Neural cell (in vitro differentiated cells): Measurements from ENCODE around the gene CYP46A1. TPM values are rescaled to one million over a fixed set of nuclear protein-coding genes. Genes with fewer than 3 reads are reported as not detected.

ENCODE experiments used
- H2AFZ ChIP-seq: fragments of 200-600, 300-800 bp; sonication (generic), shearing (Covaris generic); 2 replicates; pipeline ENCODE4 v1.6.0; 2014; ENCODE audit warnings: low read depth, mild to moderate bottlenecking, antibody characterized with exemption, low read length, moderate library complexity
- H3F3A ChIP-seq: fragments of 200-600 bp; shearing (Covaris generic); 2 replicates; pipeline ENCODE4 v1.6.1; 2016; ENCODE audit warnings: mild to moderate bottlenecking, moderate library complexity, mixed read lengths, antibody characterized with exemption, low read length; ENCODE audit not compliant: insufficient read depth, poor library complexity, severe bottlenecking
- H3K27ac ChIP-seq: fragments of 200-600, 300-800 bp; sonication (generic), shearing (Covaris generic); 2 replicates; pipeline ENCODE4 v1.5.1; 2014; ENCODE audit warnings: mild to moderate bottlenecking, low read length, moderate library complexity
- H3K27me3 ChIP-seq: fragments of 300-800, 200-600 bp; sonication (generic), shearing (Covaris generic); 2 replicates; pipeline ENCODE4 v1.6.0; 2014; ENCODE audit warnings: mild to moderate bottlenecking, low read depth, low read length, moderate library complexity; ENCODE audit not compliant: insufficient read depth
- H3K36me3 ChIP-seq: fragments of 300-800, 200-600 bp; sonication (generic), shearing (Covaris generic); 2 replicates; pipeline ENCODE4 v1.5.1; 2014; ENCODE audit warnings: mild to moderate bottlenecking, antibody characterized with exemption, low read length, moderate library complexity; ENCODE audit not compliant: insufficient read depth
- H3K4me2 ChIP-seq: fragments of 300-800, 200-600 bp; sonication (generic), shearing (Covaris generic); 2 replicates; pipeline ENCODE4 v1.6.0; 2014; ENCODE audit warnings: mild to moderate bottlenecking, low read length
- H3K4me3 ChIP-seq: fragments of 300-800, 200-600 bp; sonication (generic), shearing (Covaris generic); 2 replicates; pipeline ENCODE4 v1.5.1; 2014; ENCODE audit warnings: mild to moderate bottlenecking, low read length, moderate library complexity
- H3K79me2 ChIP-seq: fragments of 200-600 bp; shearing (Covaris generic); replicated peaks from 2 replicates; pipeline ENCODE4 v1.6.0; 2014; ENCODE audit warnings: mild to moderate bottlenecking, low read length, moderate library complexity; ENCODE audit not compliant: insufficient read depth
- H3K9ac ChIP-seq: fragments of 300-800, 200-600 bp; sonication (generic), shearing (Covaris generic); 2 replicates; pipeline ENCODE4 v1.6.1; 2016; ENCODE audit warnings: mild to moderate bottlenecking, low read length, mixed read lengths
- H3K9me2 ChIP-seq: fragments of 200-600 bp; shearing (Covaris generic); 2 replicates; pipeline ENCODE4 v1.6.1; 2016; ENCODE audit warnings: mild to moderate bottlenecking, low read length, mixed read lengths; ENCODE audit not compliant: insufficient read depth
- H3K9me3 ChIP-seq: fragments of 200-600, 300-800 bp; sonication (generic), shearing (Covaris generic); 2 replicates; pipeline ENCODE4 v1.6.1; 2016; ENCODE audit warnings: mild to moderate bottlenecking, mixed run types, low read length, moderate library complexity, mixed read lengths
- H4K20me1 ChIP-seq: fragments of 200-600 bp; shearing (Covaris generic); 2 replicates; pipeline ENCODE4 v1.6.1; 2016; ENCODE audit warnings: mild to moderate bottlenecking, mixed run types; ENCODE audit not compliant: insufficient read depth
- CTCF ChIP-seq: fragments of 450-650 bp; IDR thresholded peaks from 2 replicates; pipeline ENCODE4 v1.5.1; 2014; ENCODE audit warnings: antibody characterized with exemption, mild to moderate bottlenecking, moderate library complexity; ENCODE audit not compliant: poor library complexity, severe bottlenecking
- EP300 ChIP-seq: fragments of 450-650 bp; conservative IDR thresholded peaks from 2 replicates; pipeline ENCODE4 v1.6.1; 2014; ENCODE audit warnings: antibody characterized with exemption, mild to moderate bottlenecking, moderate library complexity; ENCODE audit not compliant: poor library complexity, severe bottlenecking
- EZH2 ChIP-seq: fragments of 200-600, 300-800 bp; shearing (Covaris generic), sonication (generic); IDR thresholded peaks from 2 replicates; pipeline ENCODE4 v1.6.1; 2014; ENCODE audit warnings: antibody characterized with exemption, low read length, borderline replicate concordance, mild to moderate bottlenecking; ENCODE audit not compliant: insufficient read depth, poor library complexity, severe bottlenecking
- MXI1 ChIP-seq: fragments of 450-650 bp; conservative IDR thresholded peaks from 2 replicates; pipeline ENCODE4 v1.6.1; 2014; ENCODE audit warnings: antibody characterized with exemption, mild to moderate bottlenecking; ENCODE audit not compliant: poor library complexity, severe bottlenecking
- POLR2AphosphoS5 ChIP-seq: IDR thresholded peaks from 2 replicates; pipeline ENCODE4 v1.6.1; 2012
- RAD21 ChIP-seq: fragments of 450-650 bp; conservative IDR thresholded peaks from 2 replicates; pipeline ENCODE4 v1.6.1; 2014; ENCODE audit warnings: antibody characterized with exemption, mild to moderate bottlenecking, moderate library complexity
- REST ChIP-seq: IDR thresholded peaks from 2 replicates; pipeline ENCODE4 v1.6.1; 2012; ENCODE audit warnings: borderline replicate concordance
- SMC3 ChIP-seq: fragments of 450-650 bp; conservative IDR thresholded peaks from 2 replicates; pipeline ENCODE4 v1.6.1; 2014; ENCODE audit warnings: antibody characterized with exemption, mild to moderate bottlenecking, moderate library complexity; ENCODE audit not compliant: poor library complexity
- TAF1 ChIP-seq: IDR thresholded peaks from 2 replicates; pipeline ENCODE4 v1.6.1; 2012; ENCODE audit warnings: low read depth
- polyA plus RNA-seq: library from polyadenylated mRNA; depleted of rRNA; stranded (reverse); fragments of >200 nt; gene quantifications from 2 replicates; pipeline ENCODE4 v1.2.3, GENCODE V29; 2014

The CYP46A1 gene
- polyA plus RNA-seq, 1 donor from 2014 or later: 5.4 TPM

- no peaks in the 10 kb centered on the region for H3K9me3 ChIP-seq
- no peak overlapping the region for H3K4me3 ChIP-seq
- no peaks in the 10 kb centered on the region for H3K9me2 ChIP-seq
- H4K20me1 ChIP-seq: no peaks in the 10 kb centered on the region
- no peaks in the 10 kb centered on the region for H3K36me3 ChIP-seq
- H3K79me2 ChIP-seq: no peaks in the 10 kb centered on the region
- TF ChIP-seq RAD21 (no peak), SMC3 (no peak), CTCF (no peak), EZH2 (no peak), REST (no peak), TAF1 (no peak), POLR2AphosphoS5 (no peak), EP300 (no peak), MXI1 (no peak)
- no peak overlapping the region for H3K4me2 ChIP-seq
- no peak overlapping the region for H3K27ac ChIP-seq
- H3K27me3 ChIP-seq: no peaks in the 10 kb centered on the region
- H3K9ac ChIP-seq: no peak overlapping the region
- no peak overlapping the region for H2AFZ ChIP-seq
- H3F3A ChIP-seq: no peaks in the 10 kb centered on the region
Observed at GRCh38 chr14:99758872-99759545, 74.9 kb downstream of the CYP46A1 start.

GRCh38 chr14:99759546-99759925 lies 75.4 kb downstream of the CYP46A1 start:
- H3K79me2 ChIP-seq: no peaks in the 10 kb centered on the region

More at GRCh38 chr14:99759546-99759925, 75.4 kb downstream of the CYP46A1 start:
- Histone ChIP-seq H2AFZ (no peak overlapping the region), H3K9me3 (no peaks in the 10 kb centered on the region), H3K36me3 (no peaks in the 10 kb centered on the region), H3K9me2 (no peaks in the 10 kb centered on the region), H3K27me3 (no peaks in the 10 kb centered on the region), H3F3A (no peaks in the 10 kb centered on the region), H4K20me1 (no peaks in the 10 kb centered on the region), H3K4me2 (no peak overlapping the region), H3K4me3 (no peak overlapping the region), H3K27ac (no peak overlapping the region), H3K9ac (no peak overlapping the region)
- TF ChIP-seq RAD21 (no peak), TAF1 (no peak), EP300 (no peak), REST (no peak), SMC3 (no peak), POLR2AphosphoS5 (no peak), MXI1 (no peak), CTCF (no peak), EZH2 (no peak)
